Ovary (tissue), 9 donors: ENCODE measurements around the gene ARHGEF12. TPM values are rescaled to one million over a fixed set of nuclear protein-coding genes. Genes with fewer than 3 reads are reported as not detected.

Experiments used
- DNase-seq, 5 donors: peaks; one replicate each; pipeline ENCODE4 v3.0.0-alpha.2; 2019 to 2020
- H3K27ac ChIP-seq, 2 donors: fragments of 200-600 bp; one replicate each; pipeline versions ENCODE4 v1.5.1 to v1.8.0; 2019 to 2022
- H3K27me3 ChIP-seq: fragments of 200-600 bp; one replicate; pipeline ENCODE4 v1.8.0; 2022
- H3K36me3 ChIP-seq: fragments of 200-600 bp; sonication (generic); one replicate; pipeline ENCODE4 v1.5.1; 2019
- H3K4me1 ChIP-seq: one replicate; pipeline ENCODE4 v1.8.1; 2013; ENCODE audit warnings: mild to moderate bottlenecking, moderate library complexity; ENCODE audit not compliant: insufficient read depth
- H3K4me3 ChIP-seq: fragments of 200-600 bp; sonication (generic); one replicate; pipeline ENCODE4 v1.5.1; 2017
- H3K9me3 ChIP-seq, 2 donors: fragments of 200-600 bp in 1 of 2; sonication (generic) in 1 of 2; one replicate each; pipeline versions ENCODE4 v1.5.1 to v1.8.1; 2013 to 2019; ENCODE audit warnings: mild to moderate bottlenecking in 1 of 2, moderate library complexity in 1 of 2
- EP300 ChIP-seq: sonication (generic); formaldehyde crosslinking; IDR thresholded peaks from one replicate; pipeline ENCODE4 v1.6.1; 2017; ENCODE audit warnings: antibody characterized with exemption
- POLR2A ChIP-seq: fragments of 450-650 bp; IDR thresholded peaks from one replicate; pipeline ENCODE4 v1.6.1; 2017; ENCODE audit warnings: antibody characterized with exemption, mild to moderate bottlenecking, moderate library complexity
- WGBS, 3 donors: extraction: QIAGEN DNeasy Blood & Tissue Kit in 1 of 3; methylation state at CpG; one replicate each; pipeline versions ENCODE4 v1.1.5 to v1.1.7; 2013 to 2017; 5-methylcytosine and 5-hydroxymethylcytosine counted together
- intact Hi-C, 4 donors: fragments of 100-400 bp; cut with DNase I; formaldehyde crosslinking; loops; one replicate each; pipeline versions ENCODE4 v1.11.0 to v1.15.1; 2022 to 2023
- polyA plus RNA-seq, 2 donors: library from polyadenylated mRNA; stranded (reverse); fragments of 200-250 nt in 1 of 2; fragments of 350-450 nt in 1 of 2; fragmentation: Illumina TruSeq in 1 of 2; extraction: RNeasy Lipid Tissue Mini Kit (QIAGEN cat#74804) in 1 of 2; gene quantifications; one replicate each; pipeline ENCODE4 v1.2.3, GENCODE V29; 2013 to 2014
- total RNA-seq, 7 donors: library from RNA; depleted of rRNA in 2 of 7; stranded (reverse); fragments of >200 nt in 2 of 7; fragmentation: NEBNext Ultra II Directional in 3 of 7; extraction: Animal tissue kit (Norgen Biotek cat#: 25700) in 3 of 7; gene quantifications; one replicate each; pipeline versions ENCODE4 v1.1.0 to v1.2.4, GENCODE V29; 2016 to 2023
- TF ChIP-seq, protein P1 (sequence below), 3 donors: fragments of 450-650 bp in 2 of 3; fragments of 200-600 bp in 1 of 3; IDR thresholded peaks; one replicate each; pipeline versions ENCODE4 v1.5.1 to v1.8.0; 2016 to 2022; ENCODE audit warnings: antibody characterized with exemption in 3 of 3, mild to moderate bottlenecking in 1 of 3
- donor health status: DM: no; HTN: no; CAD: no; lungs with moderate emphysema.
- donor health status: DM: no; HTN: no; CAD: no.
- donor health status: Bipolar disorder and iron deficiency.
- donor health status: DM: yes; HTN: yes; CAD: no.
- donor health status: DM: no; HTN: no; CAD: no.
- donor health status: DM: yes; HTN: yes; CAD: no.

The ARHGEF12 gene
- total and polyA plus RNA-seq, 9 donors, result 22.1 to 92.9 (median 69.3) TPM

- Histone ChIP-seq H3K27ac (no peak overlapping the region), H3K9me3 (no peaks in the 10 kb centered on the region), H3K4me1 (no peaks in the 10 kb centered on the region), H3K4me3 (no peak overlapping the region), H3K36me3 (no peaks in the 10 kb centered on the region), H3K27me3 (no peaks in the 10 kb centered on the region)
- intact Hi-C loops, result no loop called here
- no peak for DNase-seq
- TF ChIP-seq, protein P1, sequence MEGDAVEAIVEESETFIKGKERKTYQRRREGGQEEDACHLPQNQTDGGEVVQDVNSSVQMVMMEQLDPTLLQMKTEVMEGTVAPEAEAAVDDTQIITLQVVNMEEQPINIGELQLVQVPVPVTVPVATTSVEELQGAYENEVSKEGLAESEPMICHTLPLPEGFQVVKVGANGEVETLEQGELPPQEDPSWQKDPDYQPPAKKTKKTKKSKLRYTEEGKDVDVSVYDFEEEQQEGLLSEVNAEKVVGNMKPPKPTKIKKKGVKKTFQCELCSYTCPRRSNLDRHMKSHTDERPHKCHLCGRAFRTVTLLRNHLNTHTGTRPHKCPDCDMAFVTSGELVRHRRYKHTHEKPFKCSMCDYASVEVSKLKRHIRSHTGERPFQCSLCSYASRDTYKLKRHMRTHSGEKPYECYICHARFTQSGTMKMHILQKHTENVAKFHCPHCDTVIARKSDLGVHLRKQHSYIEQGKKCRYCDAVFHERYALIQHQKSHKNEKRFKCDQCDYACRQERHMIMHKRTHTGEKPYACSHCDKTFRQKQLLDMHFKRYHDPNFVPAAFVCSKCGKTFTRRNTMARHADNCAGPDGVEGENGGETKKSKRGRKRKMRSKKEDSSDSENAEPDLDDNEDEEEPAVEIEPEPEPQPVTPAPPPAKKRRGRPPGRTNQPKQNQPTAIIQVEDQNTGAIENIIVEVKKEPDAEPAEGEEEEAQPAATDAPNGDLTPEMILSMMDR (IDR thresholded peaks at IDR 0.05), result no peak
- TF ChIP-seq POLR2A, result no peak
- no peak for TF ChIP-seq EP300
Observed at GRCh38 chr11:120363436-120363835, 27.2 kb downstream of the ARHGEF12 start.

DNA sequence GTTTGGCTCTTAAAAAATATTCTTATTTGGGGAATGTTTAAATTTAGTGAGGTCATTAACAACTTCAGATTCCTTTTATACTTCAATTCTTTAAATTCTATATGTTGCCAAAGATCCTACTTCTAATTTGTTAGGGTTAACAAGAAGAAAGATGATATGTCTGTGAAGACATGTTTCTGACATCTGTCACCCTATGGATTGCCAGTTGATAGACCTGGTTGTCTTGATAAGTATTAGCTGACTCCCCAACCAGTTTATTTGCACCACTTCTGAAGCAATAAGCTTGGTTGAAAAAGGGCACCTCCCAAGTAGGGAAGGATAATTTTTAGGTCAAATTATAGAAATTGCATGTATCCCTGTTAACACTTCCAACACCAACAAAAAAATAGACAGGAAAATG, 29.3 kb downstream of the ARHGEF12 start:
- H3K27ac ChIP-seq, result no peak overlapping the region
- H3K27me3 ChIP-seq, result no peaks in the 10 kb centered on the region
- H3K4me1 ChIP-seq, result no peaks in the 10 kb centered on the region
- DNase-seq, result no peak
- H3K9me3 ChIP-seq, result no peaks in the 10 kb centered on the region
- no peaks in the 10 kb centered on the region for H3K36me3 ChIP-seq
- no peak for TF ChIP-seq POLR2A
- TF ChIP-seq, protein P1 (IDR thresholded peaks at IDR 0.05), result no peak
- TF ChIP-seq EP300, result no peak
- no peak overlapping the region for H3K4me3 ChIP-seq
- intact Hi-C loops, result no loop called here

- H3K27ac ChIP-seq, result no peak overlapping the region
- H3K4me1 ChIP-seq, result peaks cover 3% of the 10 kb centered on the region
- H3K27me3 ChIP-seq, result no peaks in the 10 kb centered on the region
- no peak overlapping the region for H3K4me3 ChIP-seq
- DNase-seq, result no peak
- TF ChIP-seq, protein P1 (IDR thresholded peaks at IDR 0.05), result no peak
- TF ChIP-seq POLR2A (no peak), EP300 (no peak)
- H3K9me3 ChIP-seq, result no peaks in the 10 kb centered on the region
- H3K36me3 ChIP-seq, result no peaks in the 10 kb centered on the region
- intact Hi-C loops, result no loop called here
Observed at GRCh38 chr11:120372296-120372695, 36.1 kb downstream of the ARHGEF12 start.

DNA sequence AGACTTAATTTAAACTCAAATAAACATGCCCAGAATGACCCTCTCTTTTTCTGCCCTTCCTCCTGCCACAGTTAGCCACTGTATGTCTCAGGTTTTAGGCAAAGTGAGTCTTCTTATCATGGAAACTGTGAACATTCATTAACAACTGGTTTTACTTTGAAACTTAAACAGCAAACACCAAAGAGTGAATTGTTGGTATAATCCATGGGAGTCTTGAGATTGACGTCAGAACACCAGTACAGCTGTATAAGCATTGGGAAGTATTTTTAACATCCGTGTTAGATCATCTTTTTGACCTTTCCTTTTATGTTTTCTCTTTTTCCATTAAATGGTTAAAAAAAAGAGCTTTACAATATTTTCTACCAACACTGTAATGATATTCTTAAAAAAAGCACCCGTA, 38.9 kb downstream of the ARHGEF12 start:
- no peaks in the 10 kb centered on the region for H3K36me3 ChIP-seq
- peaks cover 3% of the 10 kb centered on the region for H3K4me1 ChIP-seq
- no peak for TF ChIP-seq POLR2A
- TF ChIP-seq, protein P1 (IDR thresholded peaks at IDR 0.05), result no peak
- TF ChIP-seq EP300, result no peak
- H3K4me3 ChIP-seq, result no peak overlapping the region
- 63 to 70% (median 68%) methylated on average over 3 of the region's 3 CpGs for WGBS, 3 donors
- intact Hi-C loops, result no loop called here
- H3K9me3 ChIP-seq, result no peaks in the 10 kb centered on the region
- no peak overlapping the region for H3K27ac ChIP-seq
- no peaks in the 10 kb centered on the region for H3K27me3 ChIP-seq
- DNase-seq, result no peak
